GM21423 (cell line): ENCODE data around the gene TSPOAP1.

ENCODE experiments used
- ATAC-seq: cut with Tn5 transposase; IDR thresholded peaks from one replicate; pipeline ENCODE4 v1.9.1; 2021; ENCODE audit warnings: mild to moderate bottlenecking, moderate library complexity; ENCODE audit not compliant: unreplicated experiment

The TSPOAP1 gene

DNA sequence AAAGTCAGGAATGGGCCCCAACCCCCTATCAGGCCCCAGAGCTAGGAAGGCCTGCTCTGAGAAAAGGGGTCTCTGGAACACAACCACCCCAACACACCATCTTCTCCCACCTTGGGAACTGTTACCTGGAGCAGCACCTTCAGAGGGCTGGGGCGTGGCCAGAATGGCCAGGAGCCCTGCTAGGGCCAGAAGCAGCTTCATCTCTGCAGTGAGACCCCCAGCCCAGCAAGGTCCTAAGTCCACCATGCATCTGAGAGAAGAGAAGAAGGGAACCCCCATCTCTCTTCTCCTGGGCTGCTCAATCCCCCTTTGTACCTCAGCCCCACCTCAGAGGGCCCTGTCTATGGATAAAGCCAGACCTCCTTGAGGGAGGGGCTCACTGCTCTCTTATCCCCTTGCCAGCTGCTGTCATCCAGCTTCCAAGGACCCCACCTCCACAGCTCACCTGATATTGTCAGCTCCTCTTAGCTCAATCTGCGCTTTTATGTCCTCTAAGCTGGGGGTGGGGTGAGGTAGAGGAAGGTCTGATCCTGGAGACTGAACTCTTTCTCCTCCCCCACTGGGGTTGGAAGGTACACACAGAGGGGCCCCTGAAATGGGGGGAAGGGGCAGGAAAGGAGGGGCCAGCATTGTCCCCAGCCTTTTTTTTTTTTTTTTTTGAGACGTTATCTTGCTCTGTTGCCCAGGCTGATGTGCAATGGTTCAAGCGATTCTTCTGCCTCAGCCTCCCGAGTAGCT lies 47.9 kb downstream of the TSPOAP1 start, which contains the start of gene MPO:
MPO (minus strand) TSS at position 456 of the 738 bp plus-strand sequence; CDS start at position 279, 177 bp downstream.
- no peak for ATAC-seq

DNA sequence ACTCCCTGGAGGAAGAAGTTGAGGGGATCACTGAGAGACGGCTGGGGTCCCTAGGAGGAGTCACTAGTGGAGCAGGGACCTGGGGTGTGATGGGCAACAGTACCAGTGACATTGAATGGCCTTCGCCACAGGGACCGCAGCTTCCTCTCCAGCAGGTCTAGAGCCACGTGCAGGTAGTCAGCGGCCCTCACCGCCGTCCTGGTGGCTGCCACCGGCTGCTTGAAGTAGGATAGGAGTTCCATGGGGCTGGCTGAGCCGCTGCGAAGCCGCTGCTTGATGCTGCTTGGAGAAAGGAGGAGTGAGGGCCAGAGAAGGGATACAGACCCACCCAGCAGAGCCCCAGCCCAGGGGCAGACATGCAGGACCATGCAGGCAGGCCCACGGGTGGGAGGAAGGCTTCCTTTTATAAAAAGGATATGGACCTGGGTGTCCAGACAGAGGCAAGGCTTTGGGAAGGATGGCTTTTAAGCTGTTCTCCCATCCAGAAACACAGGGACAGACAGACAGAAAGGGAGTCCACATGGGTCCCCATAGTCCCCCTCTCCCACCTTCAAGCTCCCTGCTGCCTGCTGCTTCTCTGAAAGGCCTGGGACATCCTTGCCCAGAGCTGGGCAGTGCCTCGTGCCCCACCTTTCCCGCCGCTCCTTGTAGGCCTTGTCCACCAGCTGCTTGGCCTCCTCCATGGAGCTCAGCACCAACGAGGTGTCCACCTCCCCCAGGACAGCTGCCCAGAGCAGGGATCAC lies 48.7 kb downstream of the TSPOAP1 start:
- ATAC-seq: no peak

DNA sequence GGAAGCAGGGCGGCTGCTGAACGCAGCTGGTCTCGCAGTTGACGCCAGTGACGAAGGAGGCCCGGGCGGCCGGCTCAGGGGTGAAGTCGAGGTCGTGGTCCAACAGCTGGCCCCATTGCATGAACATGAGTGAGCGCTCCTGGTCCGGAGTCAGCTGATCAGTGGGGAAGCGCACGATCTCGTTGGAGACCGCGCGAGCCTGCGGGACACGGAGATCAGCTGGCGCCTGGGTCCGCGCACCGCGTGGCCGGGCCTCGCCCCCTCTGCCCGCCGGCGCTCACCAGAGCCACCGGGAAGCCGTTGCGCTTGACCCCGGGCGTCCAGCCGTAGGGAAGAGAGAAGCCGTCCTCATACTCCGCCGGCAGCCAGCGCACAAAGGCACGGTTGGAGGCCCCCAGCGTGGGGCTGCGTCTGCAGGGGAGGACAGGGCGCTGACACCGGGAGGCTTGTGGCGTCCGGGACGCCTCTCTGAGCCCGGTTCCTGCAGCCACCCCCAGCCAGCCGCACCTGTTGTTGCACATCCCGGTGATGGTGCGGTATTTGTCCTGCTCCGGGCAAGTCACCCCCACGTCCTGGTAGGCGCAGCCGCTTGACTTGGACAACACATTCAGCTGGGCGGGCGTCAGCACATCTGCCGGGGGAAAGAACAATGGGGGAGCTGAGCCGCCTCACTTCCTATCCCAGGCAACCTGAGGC lies 49.4 kb downstream of the TSPOAP1 start:
- ATAC-seq: no peak

DNA sequence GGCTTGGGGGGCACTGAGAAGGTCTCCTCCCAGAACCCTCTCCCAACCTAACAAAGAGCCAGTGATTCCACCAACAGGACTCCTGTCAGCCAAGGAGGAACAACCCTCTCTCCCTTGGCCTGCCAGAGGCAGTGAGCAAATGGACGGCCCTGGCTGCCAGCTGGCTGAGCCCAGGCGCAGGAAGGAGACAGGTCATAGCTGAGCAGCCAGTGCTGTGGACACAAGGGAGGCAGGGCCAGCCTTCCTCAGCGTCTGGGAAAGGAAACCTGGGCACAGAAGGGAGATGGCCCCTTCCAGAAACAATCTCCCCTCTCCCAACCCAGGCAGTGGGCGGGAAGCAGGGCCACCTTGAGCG lies 50.0 kb downstream of the TSPOAP1 start:
- ATAC-seq: no peak

DNA sequence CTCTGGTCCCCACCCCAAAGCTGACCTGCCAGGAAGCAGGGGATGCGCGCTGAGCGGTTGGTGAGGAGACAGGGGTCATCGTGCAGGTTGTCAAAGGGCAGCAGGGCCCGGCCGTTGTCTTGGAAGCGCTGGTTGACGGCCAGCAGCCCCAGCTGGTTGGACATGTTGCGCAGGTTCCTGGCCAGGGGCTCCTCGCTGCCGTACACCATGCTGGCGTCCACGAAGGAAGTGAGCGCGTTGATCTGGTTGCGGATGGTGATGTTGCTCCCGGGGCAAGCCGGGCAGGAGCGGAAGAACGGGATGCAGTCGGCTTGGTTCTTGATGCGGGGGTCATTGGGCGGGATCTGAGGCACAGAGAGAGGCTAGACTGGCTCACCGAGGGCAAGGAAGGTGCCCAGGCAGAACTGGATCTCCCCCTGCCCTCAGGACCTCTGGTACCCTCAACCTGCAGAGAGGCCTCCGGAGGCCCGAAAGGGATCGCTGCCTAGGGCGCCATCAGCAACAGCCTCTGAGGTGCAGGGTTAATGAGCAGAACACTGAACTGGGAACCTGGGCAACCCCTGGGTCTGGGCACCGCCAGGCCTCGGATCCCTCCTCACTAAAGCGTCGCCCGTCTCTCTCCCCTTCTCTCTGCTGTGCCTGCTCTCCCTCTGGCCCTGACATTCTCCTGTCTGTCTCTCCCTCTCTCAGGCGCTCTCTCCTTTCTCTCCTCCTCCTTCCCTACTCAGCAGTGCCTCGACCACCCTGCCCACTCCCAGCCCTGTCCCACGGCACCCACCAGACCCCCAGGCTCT lies 50.6 kb downstream of the TSPOAP1 start:
- no peak for ATAC-seq

DNA sequence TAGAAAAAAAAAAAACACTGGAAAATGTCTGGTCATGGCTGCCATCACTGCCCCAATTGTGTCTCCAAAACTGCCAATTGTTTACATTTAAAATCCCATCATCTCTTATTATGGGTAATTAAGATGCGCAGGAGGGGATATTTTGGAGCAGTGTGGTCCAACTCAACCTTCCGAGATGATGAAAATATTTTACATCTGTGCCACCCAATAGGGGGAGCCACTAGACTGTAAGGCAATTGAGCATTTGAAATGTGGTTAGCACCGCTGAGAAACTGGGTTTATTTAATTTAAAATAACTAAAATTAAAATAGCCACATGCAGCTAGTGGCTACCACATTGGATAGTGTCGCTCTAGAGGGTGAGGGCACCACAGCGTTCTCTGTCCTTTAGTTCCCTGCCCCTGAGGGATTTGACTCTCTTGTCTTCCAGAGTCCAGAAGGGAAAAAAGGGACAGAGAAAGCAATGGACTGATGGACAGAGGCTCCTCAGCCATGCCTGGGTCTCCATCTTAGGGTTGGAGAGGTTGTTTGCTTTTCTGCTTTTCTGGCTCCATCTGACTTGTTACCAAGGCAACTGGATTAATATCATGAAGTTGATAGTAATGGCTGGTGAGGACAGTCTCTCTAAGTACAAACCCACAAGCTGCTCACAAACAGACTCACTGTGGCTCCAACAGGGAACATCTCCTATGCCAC lies 51.3 kb downstream of the TSPOAP1 start:
- ATAC-seq: no peak

DNA sequence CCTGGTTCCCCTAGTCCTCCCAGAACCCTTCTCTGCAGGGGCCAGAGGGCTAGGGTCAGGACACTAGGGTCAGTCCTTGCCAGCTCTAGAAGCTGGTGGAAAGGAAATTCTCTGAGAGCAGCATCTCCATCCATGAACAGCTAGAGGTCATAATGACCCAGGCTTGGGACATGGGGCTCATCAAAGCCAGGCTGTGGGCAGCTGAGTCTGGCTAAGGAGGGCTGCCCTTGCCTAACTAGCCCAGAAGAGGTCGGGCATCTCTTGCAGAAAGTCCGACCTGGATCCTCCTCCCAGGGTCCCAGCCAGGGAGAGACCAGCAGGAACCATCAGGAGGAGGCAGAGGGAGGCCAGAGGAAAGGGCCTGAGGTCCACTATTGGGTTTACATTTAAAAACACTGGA lies 52.2 kb downstream of the TSPOAP1 start:
- ATAC-seq: no peak

DNA sequence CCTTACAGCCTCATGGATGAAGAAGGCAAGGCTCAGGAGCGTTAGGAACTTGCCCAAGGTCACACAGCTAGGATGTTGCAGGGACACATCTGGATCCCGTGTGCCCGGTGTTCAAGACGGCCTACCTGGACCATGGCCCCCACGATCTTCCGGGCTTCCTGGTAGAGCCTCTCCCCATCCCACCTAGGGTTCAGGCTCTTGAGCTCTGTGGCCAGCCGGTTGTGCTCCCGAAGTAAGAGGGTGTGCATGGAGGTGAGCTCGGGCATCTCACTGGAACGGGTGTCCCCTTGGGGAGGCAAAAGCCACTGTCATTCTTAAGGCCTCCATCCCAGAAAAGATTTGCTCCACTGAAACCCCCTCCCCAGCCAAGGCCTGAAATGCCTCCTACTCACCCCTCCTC lies 53.2 kb downstream of the TSPOAP1 start:
- no peak for ATAC-seq

DNA sequence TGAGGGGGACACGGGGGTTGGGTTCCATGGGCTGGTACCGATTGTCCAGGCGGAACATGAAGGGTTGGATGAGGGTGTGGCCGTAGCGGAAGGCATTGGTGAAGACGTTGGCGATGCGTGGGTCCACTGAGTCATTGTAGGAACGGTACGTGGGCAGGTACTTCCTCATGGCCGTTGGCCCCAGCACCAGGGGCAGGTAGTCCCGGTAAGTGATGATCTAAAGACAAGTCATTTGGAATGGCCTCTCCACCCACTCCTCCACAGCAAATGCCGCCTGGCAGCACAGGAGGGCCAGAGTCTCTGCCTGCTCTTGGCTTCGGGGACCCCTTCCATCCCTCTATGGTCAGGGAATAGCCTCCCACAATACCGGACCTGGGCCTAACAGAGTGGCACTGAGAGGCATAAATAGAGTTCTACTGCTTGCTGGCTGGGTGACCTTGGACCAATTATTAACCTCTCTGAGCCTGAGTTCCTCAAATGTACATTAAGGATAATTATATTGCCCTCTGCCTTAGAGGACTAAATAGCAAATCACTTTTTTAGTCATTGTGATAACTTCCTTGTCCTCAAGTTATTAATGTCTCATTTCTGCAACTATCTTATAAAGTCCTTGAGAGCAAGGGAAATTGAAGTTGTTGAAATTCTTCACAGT lies 55.0 kb downstream of the TSPOAP1 start:
- ATAC-seq: no peak

DNA sequence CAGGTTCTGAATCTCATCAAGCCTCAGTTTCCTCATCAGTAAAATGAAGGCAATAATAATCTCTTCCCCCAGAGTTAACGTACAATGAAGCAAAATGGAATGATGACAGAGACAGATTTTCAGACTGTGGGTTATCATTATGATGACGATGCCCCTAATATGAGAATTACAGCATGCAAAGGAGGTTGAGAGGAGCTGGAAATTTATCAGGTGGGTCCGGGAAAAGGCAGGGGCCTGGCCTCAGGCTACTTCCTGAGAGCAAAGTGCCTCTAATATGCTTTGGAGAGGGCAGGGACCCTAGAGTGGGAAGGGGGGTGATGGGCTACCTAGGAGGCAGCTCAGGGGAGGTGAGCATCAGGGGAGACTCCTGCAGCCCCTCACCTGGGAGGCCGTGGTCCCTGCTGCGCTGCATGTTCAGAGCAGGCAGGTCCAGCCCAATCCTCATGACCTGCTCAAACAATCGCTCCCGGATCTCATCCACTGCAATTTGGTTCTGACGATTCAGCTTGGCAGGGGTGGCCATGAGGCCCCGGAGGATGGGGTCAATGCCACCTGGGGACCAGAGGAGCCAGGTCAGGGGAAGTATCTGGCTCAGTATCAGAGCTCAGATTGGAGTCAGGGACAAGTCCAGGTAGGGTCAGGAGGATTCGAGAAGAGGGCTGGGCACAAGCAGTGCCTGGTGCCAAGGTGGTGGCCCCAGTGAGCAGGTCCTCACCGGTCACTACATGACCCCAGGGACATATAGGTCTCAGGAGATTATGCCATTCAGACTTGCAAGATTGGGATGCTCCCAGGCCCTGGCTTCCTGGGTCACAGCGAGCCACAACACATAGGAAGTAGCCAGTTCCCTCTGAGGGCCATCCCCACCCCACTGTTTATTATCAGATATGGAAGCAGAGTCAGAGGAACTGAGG lies 56.0 kb downstream of the TSPOAP1 start:
- no peak for ATAC-seq

DNA sequence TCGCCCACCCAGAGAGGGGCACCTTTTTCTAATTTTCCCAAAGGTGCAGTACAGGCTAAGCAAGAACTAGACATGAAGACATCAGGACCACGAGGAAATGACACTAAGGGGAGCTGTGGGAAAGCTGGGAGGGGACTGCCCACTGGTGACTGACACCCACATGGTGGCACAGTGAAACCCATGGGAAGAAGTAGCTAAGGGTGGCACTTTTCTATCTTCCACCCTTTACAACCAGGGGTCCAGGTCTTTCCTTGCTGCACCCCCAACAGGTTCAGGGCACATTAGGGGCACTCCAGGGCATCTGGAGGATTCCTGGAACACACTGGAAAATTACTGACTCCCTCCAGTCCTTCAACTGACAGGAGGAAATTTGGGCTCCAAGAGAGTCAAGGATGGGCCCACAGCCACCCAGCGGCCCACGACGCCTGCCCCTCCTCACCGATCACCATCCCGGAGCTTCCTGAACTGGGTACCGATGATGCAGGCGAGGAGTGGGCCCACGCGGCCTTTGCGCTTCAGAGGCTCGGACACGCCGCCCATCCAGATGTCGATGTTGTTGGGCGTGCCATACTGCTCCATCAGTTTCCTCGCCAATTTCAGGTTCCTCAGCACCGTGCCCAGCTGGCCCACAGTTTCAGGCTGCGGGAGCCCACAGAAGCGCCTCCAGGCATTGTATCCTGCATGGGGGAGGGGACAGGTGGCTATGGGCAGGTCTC lies 57.2 kb downstream of the TSPOAP1 start:
- no peak for ATAC-seq

DNA sequence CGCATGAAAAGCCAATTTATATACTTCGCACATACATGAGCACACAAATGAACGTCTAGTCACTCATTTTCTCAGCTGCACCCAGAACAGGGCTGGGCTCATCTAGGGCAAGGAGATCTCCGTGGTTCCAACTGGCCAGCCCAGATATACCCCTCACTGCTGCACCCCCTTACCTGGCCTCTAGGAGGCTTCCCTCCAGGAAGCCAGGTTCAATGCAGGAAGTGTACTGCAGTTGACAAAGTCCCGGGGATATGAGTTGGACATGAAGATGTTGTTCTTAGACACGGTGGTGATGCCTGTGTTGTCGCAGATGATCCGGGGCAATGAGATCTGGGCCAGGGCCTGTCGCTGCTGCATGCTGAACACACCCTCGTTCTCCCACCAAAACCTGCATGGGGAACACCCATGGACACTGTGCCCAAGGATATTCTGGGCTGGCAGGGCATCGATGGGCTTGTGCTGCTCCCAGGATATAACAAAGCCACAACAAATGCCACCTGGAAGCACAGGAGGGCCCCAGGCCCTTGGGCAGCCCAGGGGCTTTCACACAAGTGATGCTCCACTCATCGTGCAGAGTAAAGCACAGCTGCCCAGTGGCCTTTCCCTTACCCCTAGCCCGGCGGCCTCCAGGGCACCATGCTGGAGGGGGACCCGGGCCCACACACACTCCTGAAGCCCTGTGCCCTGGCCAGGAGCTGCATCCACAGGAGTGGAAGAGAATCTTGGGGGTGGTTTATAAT lies 57.9 kb downstream of the TSPOAP1 start:
- no peak for ATAC-seq

DNA sequence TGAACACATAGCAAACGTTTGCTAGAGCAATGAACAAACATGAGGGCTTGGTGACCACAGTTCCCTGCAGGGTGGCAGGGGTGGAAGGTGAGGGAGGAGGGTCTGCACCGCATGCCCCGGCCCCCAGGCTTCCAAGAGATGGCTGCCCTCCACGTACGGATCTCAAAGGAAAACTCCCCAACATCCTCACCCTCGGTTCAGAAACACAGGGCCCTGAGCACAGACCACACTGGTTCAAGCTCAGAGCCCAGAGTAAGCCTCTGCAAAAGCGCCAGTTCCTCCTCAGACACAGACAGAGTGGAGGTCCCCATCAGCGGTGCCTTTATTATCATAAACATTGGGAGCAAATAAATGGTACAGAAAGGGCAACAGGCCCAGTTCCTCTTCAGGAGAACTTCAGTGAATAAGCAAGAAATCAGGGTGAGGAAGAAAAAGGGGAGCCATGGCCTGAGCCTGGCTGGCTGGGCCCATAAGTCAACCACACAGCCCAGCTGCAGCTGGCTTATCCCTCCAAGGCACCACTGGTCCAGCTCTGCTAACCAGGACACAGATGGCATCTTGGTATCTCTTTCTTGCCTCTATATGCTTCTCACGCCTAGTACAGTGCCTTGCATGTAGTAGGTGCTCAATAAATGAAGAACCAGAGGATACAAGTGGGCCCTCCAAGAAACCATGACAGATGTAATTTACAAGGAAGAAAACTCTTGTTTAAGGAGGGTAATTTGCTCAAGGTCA lies 58.9 kb downstream of the TSPOAP1 start:
- ATAC-seq: no peak

DNA sequence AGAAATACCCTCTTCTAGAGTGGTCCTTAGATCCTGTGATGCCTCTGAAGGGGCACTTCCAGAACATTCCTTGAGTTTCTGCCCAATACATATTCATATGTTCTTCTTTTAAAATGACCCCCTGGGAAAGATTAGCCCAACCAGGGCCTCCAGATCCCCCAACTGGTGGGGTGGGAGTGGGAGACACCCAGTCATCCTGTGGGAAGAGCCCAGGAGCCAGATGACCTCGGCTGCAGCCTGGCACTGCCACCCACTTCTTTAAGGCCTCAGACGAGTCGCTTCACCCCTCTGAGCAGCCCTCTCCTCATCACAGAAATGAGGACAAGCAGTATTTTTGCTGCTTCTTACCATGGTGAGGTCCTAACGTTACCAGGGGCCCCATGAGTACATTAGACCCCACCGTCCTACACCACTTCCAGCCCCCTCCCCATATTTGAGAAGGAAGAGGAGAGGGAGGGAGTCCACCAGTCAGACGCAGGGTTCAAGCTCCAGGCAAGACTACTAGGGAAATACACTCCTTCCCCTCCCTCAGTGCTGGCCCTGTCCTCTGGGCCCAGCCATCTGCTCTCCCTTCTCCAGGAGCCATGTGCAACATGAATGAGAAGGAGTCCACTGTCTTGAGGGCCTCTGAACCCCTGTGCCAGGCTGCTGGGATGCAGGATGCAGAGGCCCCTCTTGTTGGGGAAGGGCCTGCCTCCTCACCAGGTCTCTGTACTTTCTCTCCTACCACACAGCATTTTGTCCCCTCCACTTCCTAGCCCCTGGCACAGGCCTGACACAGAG lies 59.6 kb downstream of the TSPOAP1 start:
- no peak for ATAC-seq

DNA sequence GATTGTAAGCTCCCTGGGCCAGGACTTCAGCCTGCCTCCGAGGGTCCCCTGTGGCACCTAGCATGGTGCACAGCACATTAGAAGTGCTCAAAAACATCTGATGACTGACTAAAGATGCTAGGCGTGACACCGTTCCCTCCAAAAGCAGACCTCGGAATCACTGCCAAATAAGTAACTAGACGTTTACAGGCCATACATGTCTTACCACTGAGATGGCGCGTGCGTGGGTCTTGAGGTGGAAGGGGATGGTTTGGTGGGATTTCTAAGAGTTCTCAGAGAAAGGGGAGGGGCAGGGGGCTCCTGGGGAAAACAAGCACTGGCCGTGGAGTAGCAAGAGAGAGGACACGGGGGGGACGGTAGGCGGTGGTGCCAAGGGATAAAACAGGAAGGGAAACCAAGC lies 60.3 kb downstream of the TSPOAP1 start:
- ATAC-seq: no peak
